Measurements from ENCODE around the gene TGOLN2.
"Not testable (repeated sequence)": the region's sequence is repeated elsewhere in the genome, so short reads cannot be mapped to it uniquely, and the experiment has no call there.

DNA sequence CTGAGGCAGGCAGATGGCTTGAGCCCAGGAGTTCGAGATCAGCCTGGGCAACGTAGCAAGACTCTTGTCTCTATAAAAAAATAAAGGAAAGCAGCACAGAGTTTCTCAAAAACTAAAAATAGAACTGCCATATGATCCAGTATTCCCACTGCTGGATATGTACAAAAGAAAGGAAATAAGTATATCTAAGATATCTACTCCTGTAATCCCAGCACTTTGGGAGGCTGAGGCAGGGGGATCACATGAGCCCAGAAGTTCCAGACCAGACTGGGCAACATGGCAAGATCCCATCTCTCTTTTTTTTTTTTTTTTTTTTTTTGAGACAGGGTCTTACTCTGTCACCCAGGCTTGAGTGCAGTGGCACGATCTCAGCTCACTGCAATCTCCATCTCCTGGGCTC lies 1.9 kb upstream of the TGOLN2 start:
- TF ChIP-seq, protein P1, sequence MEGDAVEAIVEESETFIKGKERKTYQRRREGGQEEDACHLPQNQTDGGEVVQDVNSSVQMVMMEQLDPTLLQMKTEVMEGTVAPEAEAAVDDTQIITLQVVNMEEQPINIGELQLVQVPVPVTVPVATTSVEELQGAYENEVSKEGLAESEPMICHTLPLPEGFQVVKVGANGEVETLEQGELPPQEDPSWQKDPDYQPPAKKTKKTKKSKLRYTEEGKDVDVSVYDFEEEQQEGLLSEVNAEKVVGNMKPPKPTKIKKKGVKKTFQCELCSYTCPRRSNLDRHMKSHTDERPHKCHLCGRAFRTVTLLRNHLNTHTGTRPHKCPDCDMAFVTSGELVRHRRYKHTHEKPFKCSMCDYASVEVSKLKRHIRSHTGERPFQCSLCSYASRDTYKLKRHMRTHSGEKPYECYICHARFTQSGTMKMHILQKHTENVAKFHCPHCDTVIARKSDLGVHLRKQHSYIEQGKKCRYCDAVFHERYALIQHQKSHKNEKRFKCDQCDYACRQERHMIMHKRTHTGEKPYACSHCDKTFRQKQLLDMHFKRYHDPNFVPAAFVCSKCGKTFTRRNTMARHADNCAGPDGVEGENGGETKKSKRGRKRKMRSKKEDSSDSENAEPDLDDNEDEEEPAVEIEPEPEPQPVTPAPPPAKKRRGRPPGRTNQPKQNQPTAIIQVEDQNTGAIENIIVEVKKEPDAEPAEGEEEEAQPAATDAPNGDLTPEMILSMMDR (IDR thresholded peaks at IDR 0.05) = not testable (repeated sequence)
- not testable (repeated sequence) for TF ChIP-seq EP300, POLR2AphosphoS5, POLR2A (IDR thresholded peaks at IDR 0.05)

Measured in gastroesophageal sphincter (tissue), 3 donors.